Keratinocyte (primary cell): ENCODE results near the gene ODAD4.

Experiments used
- EZH2 ChIP-seq: IDR thresholded peaks from one replicate; pipeline ENCODE4 v1.6.1; 2012; ENCODE audit warnings: inconsistent platforms, mild to moderate bottlenecking, low read length, moderate library complexity
- TF ChIP-seq, protein P1 (sequence below), 3 experiments: IDR thresholded peaks in 1 of 3; conservative IDR thresholded peaks in 1 of 3; optimal IDR thresholded peaks in 1 of 3; 2 replicates in 2 of 3; 3 replicates in 1 of 3; pipeline versions ENCODE3 to v1.5.1; 2011; ENCODE audit warnings: low read length in 3 of 3, mild to moderate bottlenecking in 3 of 3, moderate library complexity in 2 of 3, control low read depth in 1 of 3, inconsistent platforms in 1 of 3; ENCODE audit not compliant: insufficient read depth in 2 of 3; ENCODE audit errors: extremely low read depth in 1 of 3

GRCh38 chr17:41910701-41911391 is 19.6 kb upstream of the ODAD4 start:
- TF ChIP-seq, protein P1, sequence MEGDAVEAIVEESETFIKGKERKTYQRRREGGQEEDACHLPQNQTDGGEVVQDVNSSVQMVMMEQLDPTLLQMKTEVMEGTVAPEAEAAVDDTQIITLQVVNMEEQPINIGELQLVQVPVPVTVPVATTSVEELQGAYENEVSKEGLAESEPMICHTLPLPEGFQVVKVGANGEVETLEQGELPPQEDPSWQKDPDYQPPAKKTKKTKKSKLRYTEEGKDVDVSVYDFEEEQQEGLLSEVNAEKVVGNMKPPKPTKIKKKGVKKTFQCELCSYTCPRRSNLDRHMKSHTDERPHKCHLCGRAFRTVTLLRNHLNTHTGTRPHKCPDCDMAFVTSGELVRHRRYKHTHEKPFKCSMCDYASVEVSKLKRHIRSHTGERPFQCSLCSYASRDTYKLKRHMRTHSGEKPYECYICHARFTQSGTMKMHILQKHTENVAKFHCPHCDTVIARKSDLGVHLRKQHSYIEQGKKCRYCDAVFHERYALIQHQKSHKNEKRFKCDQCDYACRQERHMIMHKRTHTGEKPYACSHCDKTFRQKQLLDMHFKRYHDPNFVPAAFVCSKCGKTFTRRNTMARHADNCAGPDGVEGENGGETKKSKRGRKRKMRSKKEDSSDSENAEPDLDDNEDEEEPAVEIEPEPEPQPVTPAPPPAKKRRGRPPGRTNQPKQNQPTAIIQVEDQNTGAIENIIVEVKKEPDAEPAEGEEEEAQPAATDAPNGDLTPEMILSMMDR (optimal IDR thresholded peaks at IDR 0.05 in 1 of 3, IDR thresholded peaks at IDR 0.05 in 1 of 3, conservative IDR thresholded peaks at IDR 0.05 in 1 of 3; ENCODE audit: extremely low read depth in 1 of 3, insufficient read depth in 2 of 3, low read length in 3 of 3), result no peak
- no peak for TF ChIP-seq EZH2
